Heart left ventricle (tissue), 16 donors: ENCODE results near the gene RAD51B. TPM values are rescaled to one million over a fixed set of nuclear protein-coding genes. Genes with fewer than 3 reads are reported as not detected.
A peak's percentile ranks its signal among the peaks of the same experiment; 100 is the strongest.

Experiments
- ATAC-seq, 4 donors: fragments of 200-7000 bp; cut with Tn5 transposase; one replicate each; pipeline ENCODE4 v1.9.1; 2020 to 2022; ENCODE audit warnings: moderate library complexity in 4 of 4, mild to moderate bottlenecking in 3 of 4, moderate number of reproducible peaks in 1 of 4
- DNase-seq, 5 donors: peaks; one replicate each; pipeline ENCODE4 v3.0.0-alpha.2; 2020
- H3K27ac ChIP-seq, 12 donors: fragments of 200-600 bp; sonication (generic) in 4 of 12; one replicate each; pipeline versions ENCODE4 v1.5.0 to v1.8.0; 2016 to 2022; ENCODE audit warnings: mild to moderate bottlenecking in 2 of 12
- H3K27me3 ChIP-seq, 9 donors: fragments of 200-600 bp; sonication (generic) in 2 of 9; one replicate each; pipeline versions ENCODE4 v1.5.1 to v1.8.0; 2016 to 2022; ENCODE audit warnings: mild to moderate bottlenecking in 3 of 9
- H3K36me3 ChIP-seq, 9 donors: fragments of 200-600 bp; sonication (generic) in 2 of 9; one replicate each; pipeline versions ENCODE4 v1.5.0 to v1.8.0; 2018 to 2022; ENCODE audit warnings: mild to moderate bottlenecking in 2 of 9
- H3K4me1 ChIP-seq, 12 donors: fragments of 200-600 bp; sonication (generic) in 4 of 12; one replicate each; pipeline versions ENCODE4 v1.5.0 to v1.8.0; 2016 to 2022; ENCODE audit warnings: mild to moderate bottlenecking in 3 of 12
- H3K4me3 ChIP-seq, 12 donors: fragments of 200-600 bp; sonication (generic) in 4 of 12; one replicate each; pipeline versions ENCODE4 v1.5.0 to v1.8.0; 2017 to 2022; ENCODE audit warnings: mild to moderate bottlenecking in 9 of 12, moderate library complexity in 4 of 12
- H3K9me3 ChIP-seq, 12 donors: fragments of 200-600 bp; sonication (generic) in 4 of 12; one replicate each; pipeline versions ENCODE4 v1.5.0 to v1.8.0; 2016 to 2022; ENCODE audit warnings: mild to moderate bottlenecking in 1 of 12
- POLR2A ChIP-seq, 2 donors: fragments of 450-650 bp; IDR thresholded peaks; one replicate each; pipeline ENCODE4 v1.6.1; 2017; ENCODE audit warnings: antibody characterized with exemption in 2 of 2, mild to moderate bottlenecking in 2 of 2, moderate library complexity in 2 of 2
- WGBS, 4 donors: extraction: QIAGEN DNeasy Blood & Tissue Kit in 2 of 4; methylation state at CpG; one replicate each; pipeline versions ENCODE4 v1.1.5 to v1.1.7; 2013 to 2018; 5-methylcytosine and 5-hydroxymethylcytosine counted together
- intact Hi-C, 10 donors: fragments of 100-400 bp; cut with DNase I; formaldehyde crosslinking; loops; one replicate each; pipeline versions ENCODE4 v1.11.1 to v1.14.2; 2022
- polyA plus RNA-seq, 2 donors: library from polyadenylated mRNA; stranded (reverse); fragments of 200-250 nt; gene quantifications; one replicate each; pipeline ENCODE4 v1.2.3, GENCODE V29; 2013
- total RNA-seq, 9 donors: library from RNA; depleted of rRNA in 2 of 9; stranded (reverse); fragments of >200 nt in 2 of 9; fragmentation: NEBNext Ultra II Directional in 3 of 9; extraction: Animal tissue kit (Norgen Biotek cat#: 25700) in 3 of 9; gene quantifications; one replicate each; pipeline versions ENCODE4 v1.1.0 to v1.2.4, GENCODE V29; 2016 to 2023
- TF ChIP-seq, protein P1 (sequence below), 12 donors: fragments of 200-600 bp; sonication (generic) in 4 of 12; IDR thresholded peaks; one replicate each; pipeline versions ENCODE4 v1.5.0 to v1.8.0; 2018 to 2022; ENCODE audit warnings: antibody characterized with exemption in 12 of 12, mild to moderate bottlenecking in 5 of 12
- donor health status: ischemic (EF 13 %, LVEDD 7.1; RV severe dilation, severe dysfunction).
- donor health status: healthy with polysubstance abuse.
- donor health status: DM: no; HTN: yes; CAD: no.
- donor health status: DM: no; HTN: no; CAD: no.
- donor health status: ischemic (EF 25% LVEDD 6.9; RV normal size, moderate dysfunction).
- donor health status: ischemic (EF 25% LVEDD 5.7; RV mildly dilated, moderate dysfunction).
- donor health status: healthy.
- donor health status: DM: yes; HTN: yes; CAD: no.
- donor health status: ischemic (EF 35%, LVEDD 5.7; RV mildly dilated, moderate dysfunction).
- donor health status: nonischemic (EF 11% LVEDD 7.7; RV severe dilation, severe dysfunction).
- donor health status: DM: yes; HTN: yes; CAD: no.
- donor health status: PGD.
- donor health status: ischemic (EF 29% LVEDD 5.4; RV normal size, mild dysfunction).
- donor health status: nonischemic (EF 23%, LVEDD 6.1; RV moderate dilation, normal function).

Gene RAD51B
- total and polyA plus RNA-seq, 11 donors, result 1.3 to 11.3 (median 3.2) TPM

DNA sequence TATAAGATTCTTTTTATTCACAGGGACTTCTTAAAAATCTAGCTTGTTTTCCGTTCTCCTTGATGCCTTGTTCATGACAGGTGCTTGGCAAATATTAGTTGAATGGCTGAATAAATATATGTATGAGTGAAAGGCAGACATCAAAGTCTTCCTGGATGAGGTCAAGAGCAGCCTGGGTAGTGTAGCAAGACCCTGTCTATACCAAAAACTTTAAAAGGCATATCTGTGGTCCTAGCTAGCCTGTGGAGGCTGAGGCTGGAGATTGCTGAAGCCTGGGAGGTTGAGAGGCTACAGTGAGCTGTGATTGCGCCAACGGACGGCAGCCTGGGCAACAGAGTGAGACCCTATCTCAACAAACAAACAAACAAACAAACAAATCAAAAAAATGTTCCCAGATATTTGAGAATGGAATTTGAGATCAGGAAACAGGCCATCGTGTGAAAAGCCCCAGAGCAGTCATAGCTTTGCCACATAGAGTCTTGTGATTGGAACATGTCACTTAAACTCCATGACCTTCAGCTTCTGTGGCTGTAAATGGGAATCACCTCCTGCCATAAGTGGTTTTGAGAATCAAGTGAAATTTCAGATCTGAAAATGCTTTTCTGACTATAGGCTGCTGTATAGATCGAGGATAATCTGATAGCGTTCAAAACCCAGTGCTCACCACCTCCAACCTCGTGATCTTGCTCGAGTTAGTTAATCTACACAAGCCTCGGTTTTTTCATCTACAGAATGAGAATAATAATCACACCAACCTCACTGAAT, 908.9 kb downstream of the RAD51B start:
- intact Hi-C loops, result loop anchor here in 2 of 10 donors (5.0 to 10.0 kb wide), 4 partner anchors 46 to 481 kb away; no protein-coding TSS in a partner anchor
- TF ChIP-seq, protein P1, sequence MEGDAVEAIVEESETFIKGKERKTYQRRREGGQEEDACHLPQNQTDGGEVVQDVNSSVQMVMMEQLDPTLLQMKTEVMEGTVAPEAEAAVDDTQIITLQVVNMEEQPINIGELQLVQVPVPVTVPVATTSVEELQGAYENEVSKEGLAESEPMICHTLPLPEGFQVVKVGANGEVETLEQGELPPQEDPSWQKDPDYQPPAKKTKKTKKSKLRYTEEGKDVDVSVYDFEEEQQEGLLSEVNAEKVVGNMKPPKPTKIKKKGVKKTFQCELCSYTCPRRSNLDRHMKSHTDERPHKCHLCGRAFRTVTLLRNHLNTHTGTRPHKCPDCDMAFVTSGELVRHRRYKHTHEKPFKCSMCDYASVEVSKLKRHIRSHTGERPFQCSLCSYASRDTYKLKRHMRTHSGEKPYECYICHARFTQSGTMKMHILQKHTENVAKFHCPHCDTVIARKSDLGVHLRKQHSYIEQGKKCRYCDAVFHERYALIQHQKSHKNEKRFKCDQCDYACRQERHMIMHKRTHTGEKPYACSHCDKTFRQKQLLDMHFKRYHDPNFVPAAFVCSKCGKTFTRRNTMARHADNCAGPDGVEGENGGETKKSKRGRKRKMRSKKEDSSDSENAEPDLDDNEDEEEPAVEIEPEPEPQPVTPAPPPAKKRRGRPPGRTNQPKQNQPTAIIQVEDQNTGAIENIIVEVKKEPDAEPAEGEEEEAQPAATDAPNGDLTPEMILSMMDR (IDR thresholded peaks at IDR 0.05), result no peak
- TF ChIP-seq POLR2A (IDR thresholded peaks at IDR 0.05), result no peak
- 83 to 88% (median 87%) methylated on average over 10 of the region's 10 CpGs for WGBS, 4 donors
- no peaks in the 10 kb centered on the region for H3K36me3 ChIP-seq
- H3K9me3 ChIP-seq, result no peaks in the 10 kb centered on the region
- H3K27ac ChIP-seq, result peak overlapping the region in 9 of 12 donors; percentile 16 to 78 (median 44)
- DNase-seq, result no peak
- peaks cover 0 to 62% (median 36%) of the 10 kb centered on the region in 12 donors for H3K4me1 ChIP-seq
- no peaks in the 10 kb centered on the region for H3K27me3 ChIP-seq
- no peak for ATAC-seq
- H3K4me3 ChIP-seq, result no peak overlapping the region

DNA sequence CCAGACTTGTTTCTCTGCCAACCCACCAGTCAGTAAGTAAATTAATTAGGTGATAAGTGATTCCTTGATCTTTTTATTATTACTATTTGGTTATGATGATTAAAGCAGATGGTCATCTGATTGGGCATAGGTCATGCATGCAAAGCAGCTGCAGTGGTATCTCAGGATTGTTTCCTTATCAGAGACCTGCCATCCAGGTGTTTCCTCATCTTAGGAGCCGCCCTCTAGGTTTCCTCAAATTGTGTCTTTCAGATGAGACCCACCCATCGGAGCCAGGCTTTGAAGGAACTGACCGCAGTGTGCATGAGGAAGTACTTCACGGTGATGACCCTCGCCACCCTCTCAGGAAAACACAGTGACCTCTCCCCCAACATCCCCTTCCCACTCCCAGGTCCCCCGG, 910.0 kb downstream of the RAD51B start:
- peak in 2 of 4 donors; percentile 35 to 63 for ATAC-seq
- Histone ChIP-seq H3K4me3 (no peak overlapping the region), H3K27me3 (no peaks in the 10 kb centered on the region), H3K36me3 (no peaks in the 10 kb centered on the region), H3K27ac (peak overlapping the region in 11 of 12 donors; percentile 29 to 78 (median 60)), H3K9me3 (no peaks in the 10 kb centered on the region), H3K4me1 (peaks cover 0 to 72% (median 38%) of the 10 kb centered on the region in 12 donors)
- no peak for TF ChIP-seq POLR2A (IDR thresholded peaks at IDR 0.05)
- TF ChIP-seq, protein P1 (IDR thresholded peaks at IDR 0.05), result no peak
- WGBS, 4 donors, result 38 to 62% (median 57%) methylated on average over 6 of the region's 6 CpGs
- peak in 4 of 5 donors; percentile 44 to 63 (median 58) for DNase-seq
- intact Hi-C loops, result loop anchor here in 2 of 10 donors (5.0 to 10.0 kb wide), 4 partner anchors 47 to 482 kb away; no protein-coding TSS in a partner anchor

DNA sequence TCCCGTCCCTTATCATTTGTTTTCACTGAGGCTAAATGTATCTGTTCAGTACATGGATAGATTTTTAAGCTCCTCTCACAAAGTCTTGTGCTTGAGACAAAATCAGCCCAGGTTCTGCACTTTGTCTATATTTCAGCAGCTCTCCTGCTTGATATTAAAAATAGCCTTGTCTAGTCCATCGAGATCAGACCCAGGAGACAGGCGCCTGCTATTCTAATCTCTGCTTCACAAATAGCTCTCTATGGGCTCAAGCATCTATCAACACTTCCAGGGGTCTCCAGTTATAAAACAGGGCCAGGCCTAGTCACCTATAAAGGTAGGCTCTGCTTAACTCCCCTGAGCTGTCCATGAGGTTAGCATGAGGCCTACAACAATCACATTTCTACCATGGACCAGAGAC, 910.8 kb downstream of the RAD51B start:
- WGBS, 4 donors, result 31 to 42% (median 33%) methylated on average over 3 of the region's 3 CpGs
- no peak for TF ChIP-seq POLR2A (IDR thresholded peaks at IDR 0.05)
- TF ChIP-seq, protein P1 (IDR thresholded peaks at IDR 0.05), result no peak
- peak overlapping the region in 11 of 12 donors; percentile 41 to 78 (median 60) for H3K27ac ChIP-seq
- no peaks in the 10 kb centered on the region for H3K27me3 ChIP-seq
- no peaks in the 10 kb centered on the region for H3K36me3 ChIP-seq
- H3K9me3 ChIP-seq, result no peaks in the 10 kb centered on the region
- intact Hi-C loops, result loop anchor here in 7 of 10 donors (2.0 to 5.0 kb wide), 7 partner anchors 46 to 483 kb away; no protein-coding TSS in a partner anchor
- no peak overlapping the region for H3K4me3 ChIP-seq
- peaks cover 0 to 80% (median 44%) of the 10 kb centered on the region in 12 donors for H3K4me1 ChIP-seq
- ATAC-seq (peak; percentile 55 to 84 (median 69)), DNase-seq (peak in 2 of 5 donors; percentile 46 to 48)

DNA sequence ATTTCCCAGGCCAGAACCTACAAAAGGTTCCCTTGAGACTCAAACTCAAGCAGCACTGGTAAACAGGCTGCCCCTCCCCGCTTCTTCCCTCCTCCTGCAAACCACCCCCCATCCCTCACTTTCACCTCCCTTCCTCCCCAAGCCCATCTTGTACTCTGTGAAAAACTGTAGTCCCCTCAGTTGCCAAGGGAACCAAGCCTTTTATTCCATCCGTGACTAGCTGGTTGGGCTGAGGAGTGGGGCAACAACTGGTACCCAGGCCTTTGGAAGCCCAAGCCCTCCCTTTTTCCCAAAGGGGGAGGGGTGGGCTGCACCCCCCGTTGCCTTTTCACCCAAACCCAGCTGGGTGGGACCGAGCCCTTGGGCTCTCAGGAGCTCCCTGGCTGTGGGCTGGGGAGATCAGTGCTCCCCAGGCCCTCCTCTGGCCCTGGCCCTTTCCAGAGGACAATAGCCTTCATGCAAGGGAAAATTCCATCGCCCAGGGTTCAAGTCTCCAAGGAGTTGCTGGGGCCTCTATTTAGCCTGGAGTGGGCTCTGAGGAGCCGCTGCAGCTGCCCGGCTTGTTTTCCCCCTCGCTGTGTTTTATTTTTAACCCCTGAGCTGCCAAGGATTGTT, 911.3 kb downstream of the RAD51B start:
- 45 to 58% (median 53%) methylated on average over 7 to 8 of the region's 8 CpGs for WGBS, 4 donors
- Histone ChIP-seq H3K4me1 (peaks cover 0 to 86% (median 48%) of the 10 kb centered on the region in 12 donors), H3K27ac (peak overlapping the region in 11 of 12 donors; percentile 29 to 78 (median 60)), H3K27me3 (no peaks in the 10 kb centered on the region), H3K36me3 (no peaks in the 10 kb centered on the region), H3K9me3 (no peaks in the 10 kb centered on the region), H3K4me3 (no peak overlapping the region)
- intact Hi-C loops, result loop anchor here in 7 of 10 donors (2.0 to 5.0 kb wide), 7 partner anchors 46 to 484 kb away; no protein-coding TSS in a partner anchor
- ATAC-seq (peak in 2 of 4 donors; percentile 1 to 2), DNase-seq (no peak)
- TF ChIP-seq POLR2A (IDR thresholded peaks at IDR 0.05), result no peak
- TF ChIP-seq, protein P1 (IDR thresholded peaks at IDR 0.05), result no peak
